ACC112 (cell line): ENCODE data around the gene ANKFY1.
"Not testable (repeated sequence)": the region's sequence is repeated elsewhere in the genome, so short reads cannot be mapped to it uniquely, and the experiment has no call there.

ENCODE experiments used
- H2AFZ ChIP-seq: fragments of 200-600 bp; sonication (generic); one replicate; pipeline ENCODE4 v1.6.0; 2017; ENCODE audit warnings: antibody characterized with exemption, low read length; ENCODE audit not compliant: unreplicated experiment
- H3K27ac ChIP-seq: fragments of 200-600 bp; sonication (generic); 2 replicates; pipeline ENCODE4 v1.5.1; 2014; ENCODE audit warnings: low read depth, mild to moderate bottlenecking, antibody characterized with exemption, low read length, moderate library complexity
- H3K27me3 ChIP-seq: fragments of 200-600 bp; sonication (generic); 2 replicates; pipeline ENCODE4 v1.6.1; 2014; ENCODE audit warnings: mild to moderate bottlenecking, antibody characterized with exemption, low read length, moderate library complexity, mixed read lengths; ENCODE audit not compliant: insufficient read depth
- H3K36me3 ChIP-seq: fragments of 200-600 bp; sonication (generic); 2 replicates; pipeline ENCODE4 v1.6.1; 2016; ENCODE audit warnings: mild to moderate bottlenecking, antibody characterized with exemption, low read length, moderate library complexity, mixed read lengths; ENCODE audit not compliant: insufficient read depth
- H3K4me1 ChIP-seq: fragments of 200-600 bp; sonication (generic); one replicate; pipeline ENCODE4 v1.6.1; 2016; ENCODE audit warnings: low read length, mixed read lengths; ENCODE audit not compliant: insufficient read depth, unreplicated experiment, control insufficient read depth
- H3K4me3 ChIP-seq: fragments of 200-600 bp; sonication (generic); 2 replicates; pipeline ENCODE4 v1.5.1; 2014; ENCODE audit warnings: mild to moderate bottlenecking, low read depth, low read length
- H3K79me2 ChIP-seq: fragments of 200-600 bp; sonication (generic); one replicate; pipeline ENCODE4 v1.6.0; 2016; ENCODE audit warnings: low read length; ENCODE audit not compliant: control insufficient read depth, unreplicated experiment, insufficient read depth

Gene ANKFY1

DNA sequence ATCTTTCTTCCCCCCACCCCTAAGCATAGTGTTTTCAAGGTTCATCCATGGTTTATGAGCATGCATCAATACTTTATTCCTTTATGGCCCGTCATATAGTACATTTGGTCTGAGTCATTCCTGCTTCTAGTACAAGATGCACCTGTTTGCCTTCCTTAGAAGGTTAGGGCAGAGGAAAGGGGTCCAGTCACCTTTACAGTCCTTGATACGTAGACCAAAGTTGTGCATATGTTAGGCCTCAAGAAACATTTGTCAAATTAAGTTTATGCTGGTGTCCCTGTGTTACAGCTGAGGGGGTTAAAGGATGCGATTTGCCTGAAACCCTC is 119.4 kb downstream of the ANKFY1 start:
- H3K4me1 ChIP-seq: peaks cover 15% of the 10 kb centered on the region
- H3K79me2 ChIP-seq: peaks cover 38% of the 10 kb centered on the region
- no peaks in the 10 kb centered on the region for H3K36me3 ChIP-seq
- H3K27ac ChIP-seq: peak overlapping the region; percentile 97
- no peaks in the 10 kb centered on the region for H3K27me3 ChIP-seq
- no peak overlapping the region for H2AFZ ChIP-seq
- peak overlapping the region; percentile 98 for H3K4me3 ChIP-seq

- Histone ChIP-seq H3K79me2 (peaks cover 41% of the 10 kb centered on the region), H2AFZ (peak overlapping the region; percentile 86)
Observed at GRCh38 chr17:4143563-4144421, 120.0 kb downstream of the ANKFY1 start.

GRCh38 chr17:4142107-4142900 is 121.5 kb downstream of the ANKFY1 start:
- Histone ChIP-seq H3K27me3 (no peaks in the 10 kb centered on the region), H3K79me2 (peaks cover 54% of the 10 kb centered on the region), H2AFZ (peak overlapping the region; percentile 80), H3K36me3 (no peaks in the 10 kb centered on the region), H3K4me3 (peak overlapping the region; percentile 98), H3K4me1 (peaks cover 15% of the 10 kb centered on the region), H3K27ac (peak overlapping the region; percentile 97)

More at GRCh38 chr17:4143563-4144421, 120.0 kb downstream of the ANKFY1 start:
- H3K36me3 ChIP-seq: no peaks in the 10 kb centered on the region
- no peaks in the 10 kb centered on the region for H3K27me3 ChIP-seq
- peak overlapping the region; percentile 98 for H3K4me3 ChIP-seq
- H3K4me1 ChIP-seq: peaks cover 15% of the 10 kb centered on the region
- H3K27ac ChIP-seq: peak overlapping the region; percentile 97

GRCh38 chr17:4140125-4140524 is 123.7 kb downstream of the ANKFY1 start:
- H3K4me3 ChIP-seq: no peak overlapping the region; the same call in 1 of the 2 replicates
- H3K79me2 ChIP-seq: peaks cover 69% of the 10 kb centered on the region
- H3K27me3 ChIP-seq: no peaks in the 10 kb centered on the region
- H3K27ac ChIP-seq: no peak overlapping the region
- peaks cover 15% of the 10 kb centered on the region for H3K4me1 ChIP-seq
- no peak overlapping the region for H2AFZ ChIP-seq
- H3K36me3 ChIP-seq: no peaks in the 10 kb centered on the region

DNA sequence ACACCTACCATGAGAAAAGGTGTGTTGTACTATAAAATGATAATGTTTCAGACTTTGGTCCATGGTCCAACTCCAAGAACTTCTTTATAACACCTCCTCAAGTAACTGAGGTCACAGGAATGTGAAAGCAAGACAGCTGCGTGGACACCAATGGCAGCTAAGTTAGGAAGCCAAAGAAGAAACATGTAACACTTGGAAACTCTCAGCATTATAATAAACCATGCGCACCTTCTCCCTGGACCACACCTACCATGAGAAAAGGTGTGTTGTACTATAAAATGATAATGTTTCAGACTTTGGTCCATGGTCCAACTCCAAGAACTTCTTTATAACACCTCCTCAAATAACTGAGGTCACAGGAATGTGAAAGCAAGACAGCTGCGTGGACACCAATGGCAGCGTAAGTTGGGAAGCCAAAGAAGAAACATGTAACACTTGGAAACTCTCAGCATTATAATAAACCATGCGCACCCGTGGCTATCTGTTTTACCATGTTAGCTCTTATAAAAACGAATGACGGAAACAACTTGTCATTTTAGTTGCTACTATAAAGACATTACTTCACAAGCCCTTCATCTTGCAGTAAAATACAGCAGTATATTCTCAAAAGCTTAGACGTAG is 124.8 kb downstream of the ANKFY1 start:
- not testable (repeated sequence) for H3K4me1 ChIP-seq, H3K36me3 ChIP-seq, H3K27ac ChIP-seq, H3K27me3 ChIP-seq, H3K4me3 ChIP-seq, H2AFZ ChIP-seq
- peaks cover 74% of the 10 kb centered on the region for H3K79me2 ChIP-seq

GRCh38 chr17:4136373-4136772 is 127.4 kb downstream of the ANKFY1 start:
- no peaks in the 10 kb centered on the region for H3K27me3 ChIP-seq
- H3K4me3 ChIP-seq: no peak overlapping the region
- no peak overlapping the region for H3K27ac ChIP-seq
- no peak overlapping the region for H2AFZ ChIP-seq
- peaks cover 75% of the 10 kb centered on the region for H3K79me2 ChIP-seq
- H3K4me1 ChIP-seq: peaks cover 3% of the 10 kb centered on the region
- no peaks in the 10 kb centered on the region for H3K36me3 ChIP-seq

- H3K4me1 ChIP-seq: peaks cover 6% of the 10 kb centered on the region
- H2AFZ ChIP-seq: no peak overlapping the region
- H3K36me3 ChIP-seq: no peaks in the 10 kb centered on the region
- no peaks in the 10 kb centered on the region for H3K27me3 ChIP-seq
- H3K27ac ChIP-seq: no peak overlapping the region
- peaks cover 72% of the 10 kb centered on the region for H3K79me2 ChIP-seq
- H3K4me3 ChIP-seq: no peak overlapping the region
Observed at GRCh38 chr17:4135489-4135888, 128.3 kb downstream of the ANKFY1 start.

DNA sequence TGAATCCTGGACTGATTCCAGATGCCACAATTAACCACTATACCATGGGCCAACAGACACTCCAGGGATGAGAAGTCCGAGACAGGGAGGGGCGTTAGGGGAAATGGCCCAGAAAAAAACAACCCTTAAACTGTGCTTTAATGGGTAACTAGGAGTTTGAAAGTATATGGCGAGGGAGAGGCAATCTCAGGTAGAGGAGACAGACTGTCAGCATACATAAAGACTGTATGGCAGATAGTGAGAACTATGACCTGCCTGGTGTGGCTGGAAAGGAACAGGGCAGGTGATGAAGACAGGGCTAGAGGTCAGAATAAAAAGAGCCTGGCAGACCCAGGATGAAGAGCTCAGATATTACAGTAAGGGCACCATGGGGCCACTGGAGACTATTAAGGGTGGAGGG is 129.1 kb downstream of the ANKFY1 start:
- no peak overlapping the region for H2AFZ ChIP-seq
- H3K27ac ChIP-seq: no peak overlapping the region
- H3K79me2 ChIP-seq: peaks cover 66% of the 10 kb centered on the region
- H3K27me3 ChIP-seq: no peaks in the 10 kb centered on the region
- no peaks in the 10 kb centered on the region for H3K36me3 ChIP-seq
- H3K4me3 ChIP-seq: no peak overlapping the region
- peaks cover 7% of the 10 kb centered on the region for H3K4me1 ChIP-seq

DNA sequence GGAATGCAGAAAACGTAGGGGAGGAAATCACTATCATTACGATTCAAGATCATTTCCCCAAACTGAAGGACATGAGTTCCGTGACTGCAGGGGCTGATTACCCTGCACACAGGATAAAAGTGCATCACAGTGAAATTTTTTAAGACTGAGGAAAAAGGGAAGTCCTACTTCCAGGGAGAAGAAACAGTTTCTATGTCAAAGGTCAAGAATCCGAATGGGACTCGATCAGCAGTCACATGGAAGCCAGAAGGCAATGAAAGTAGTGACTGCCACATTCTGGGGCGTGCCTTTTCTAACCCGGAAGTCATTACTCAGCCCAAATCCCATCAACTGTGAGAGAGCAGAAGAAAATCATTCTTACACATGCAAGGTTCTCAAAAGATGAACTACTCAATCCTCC is 133.1 kb downstream of the ANKFY1 start:
- Histone ChIP-seq H3K4me3 (no peak overlapping the region), H2AFZ (no peak overlapping the region), H3K4me1 (peaks cover 7% of the 10 kb centered on the region), H3K79me2 (peaks cover 52% of the 10 kb centered on the region), H3K36me3 (no peaks in the 10 kb centered on the region), H3K27me3 (no peaks in the 10 kb centered on the region), H3K27ac (peak overlapping the region; percentile 24; the same call in 1 of the 2 replicates)

DNA sequence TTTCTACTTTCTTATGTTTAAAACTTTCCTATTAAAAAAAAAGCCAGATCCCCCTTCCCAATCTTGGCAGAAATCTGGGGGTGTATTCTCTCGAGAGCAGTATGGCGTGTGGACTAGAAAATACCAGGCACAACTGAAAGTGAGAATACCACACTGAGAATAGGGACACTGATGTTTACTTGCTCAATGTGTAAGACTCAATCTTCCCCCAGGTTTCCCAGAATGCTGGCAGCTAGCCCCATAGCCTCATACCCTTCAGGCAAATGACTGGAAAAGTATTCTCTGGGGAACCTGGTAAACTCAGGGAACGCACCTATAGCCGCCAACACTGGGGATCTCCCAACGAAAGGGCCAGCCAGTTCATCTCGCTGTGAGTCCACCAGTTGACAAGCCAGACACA is 136.2 kb downstream of the ANKFY1 start:
- 0 out of 2 replicates have a peak, but pooled peaks cover 4% of the 10 kb centered on the region for H3K36me3 ChIP-seq
- H2AFZ ChIP-seq: no peak overlapping the region
- H3K4me3 ChIP-seq: no peak overlapping the region
- peaks cover 7% of the 10 kb centered on the region for H3K4me1 ChIP-seq
- no peaks in the 10 kb centered on the region for H3K27me3 ChIP-seq
- H3K79me2 ChIP-seq: peaks cover 28% of the 10 kb centered on the region
- no peak overlapping the region for H3K27ac ChIP-seq
